Trophoblast cell (in vitro differentiated cells and primary cell): Measurements from ENCODE around the gene AATK.

Experiments used
- DNase-seq, 2 donors: peaks; one replicate each; pipeline ENCODE4 v3.0.0-alpha.2; 2016
- H2AFZ ChIP-seq: 2 replicates; pipeline ENCODE4 v1.6.1; 2013; ENCODE audit warnings: low read length, moderate library complexity, mild to moderate bottlenecking; ENCODE audit not compliant: insufficient read depth, poor library complexity
- H2AK5ac ChIP-seq: 2 replicates; pipeline ENCODE4 v1.6.1; 2013; ENCODE audit warnings: mild to moderate bottlenecking, low read length
- H2BK120ac ChIP-seq: 2 replicates; pipeline ENCODE4 v1.6.1; 2013; ENCODE audit warnings: low read length, mild to moderate bottlenecking, moderate library complexity; ENCODE audit not compliant: insufficient read depth, poor library complexity
- H2BK12ac ChIP-seq: 2 replicates; pipeline ENCODE4 v1.6.1; 2013; ENCODE audit warnings: mild to moderate bottlenecking, low read length, moderate library complexity
- H2BK5ac ChIP-seq: 2 replicates; pipeline ENCODE4 v1.6.1; 2013; ENCODE audit warnings: low read length, low read depth, moderate library complexity, mild to moderate bottlenecking; ENCODE audit not compliant: poor library complexity
- H3K14ac ChIP-seq: 2 replicates; pipeline ENCODE4 v1.6.1; 2013; ENCODE audit warnings: mild to moderate bottlenecking, low read length
- H3K18ac ChIP-seq: 2 replicates; pipeline ENCODE4 v1.6.1; 2013; ENCODE audit warnings: mild to moderate bottlenecking, low read length
- H3K23ac ChIP-seq: 2 replicates; pipeline ENCODE4 v1.6.1; 2013; ENCODE audit warnings: low read length
- H3K27ac ChIP-seq: 2 replicates; pipeline ENCODE4 v1.5.1; 2013; ENCODE audit warnings: low read depth, mild to moderate bottlenecking, inconsistent platforms, low read length, moderate library complexity
- H3K27me3 ChIP-seq: 2 replicates; pipeline ENCODE4 v1.6.1; 2013; ENCODE audit warnings: inconsistent platforms, mild to moderate bottlenecking, low read length, moderate library complexity; ENCODE audit not compliant: insufficient read depth
- H3K36me3 ChIP-seq, 2 experiments: 1 replicate in 1 of 2; 2 replicates in 1 of 2; pipeline ENCODE4 v1.6.1; 2013; ENCODE audit warnings: low read length in 2 of 2, mild to moderate bottlenecking in 2 of 2, moderate library complexity in 1 of 2; ENCODE audit not compliant: insufficient read depth in 2 of 2, control insufficient read depth in 1 of 2
- H3K4ac ChIP-seq: 2 replicates; pipeline ENCODE4 v1.6.1; 2013; ENCODE audit warnings: low read depth, mild to moderate bottlenecking, low read length, moderate library complexity
- H3K4me1 ChIP-seq, 2 experiments: 1 replicate in 1 of 2; 2 replicates in 1 of 2; pipeline ENCODE4 v1.6.1; 2013; ENCODE audit warnings: low read length in 2 of 2, mild to moderate bottlenecking in 2 of 2, moderate library complexity in 1 of 2; ENCODE audit not compliant: insufficient read depth in 2 of 2, control insufficient read depth in 1 of 2
- H3K4me2 ChIP-seq: 2 replicates; pipeline ENCODE4 v1.6.1; 2013; ENCODE audit warnings: inconsistent platforms, mild to moderate bottlenecking, low read length, moderate library complexity
- H3K4me3 ChIP-seq: 2 replicates; pipeline ENCODE4 v1.5.1; 2013; ENCODE audit warnings: mild to moderate bottlenecking, low read depth, low read length, inconsistent platforms
- H3K79me1 ChIP-seq: one replicate; pipeline ENCODE4 v1.6.1; 2013; ENCODE audit warnings: low read length
- H3K79me2 ChIP-seq: 2 replicates; pipeline ENCODE4 v1.6.1; 2013; ENCODE audit warnings: low read length, mild to moderate bottlenecking; ENCODE audit not compliant: control insufficient read depth, insufficient read depth, poor library complexity
- H3K9ac ChIP-seq: 2 replicates; pipeline ENCODE4 v1.6.1; 2013; ENCODE audit warnings: mild to moderate bottlenecking, low read length
- H3K9me3 ChIP-seq: 2 replicates; pipeline ENCODE4 v1.6.1; 2013; ENCODE audit warnings: low read depth, mild to moderate bottlenecking, control low read depth, inconsistent platforms, low read length; ENCODE audit not compliant: insufficient read depth
- H4K12ac ChIP-seq: 2 replicates; pipeline ENCODE4 v1.6.1; 2013; ENCODE audit warnings: low read depth, mild to moderate bottlenecking, low read length, moderate library complexity
- H4K8ac ChIP-seq: 2 replicates; pipeline ENCODE4 v1.6.1; 2013; ENCODE audit warnings: low read depth, mild to moderate bottlenecking, low read length, moderate library complexity
- H4K91ac ChIP-seq: one replicate; pipeline ENCODE4 v1.6.1; 2013; ENCODE audit warnings: low read depth, mild to moderate bottlenecking, low read length, moderate library complexity
- WGBS: extraction: QIAGEN DNeasy Blood & Tissue Kit; methylation state at CpG from one replicate; pipeline ENCODE4 v1.1.7; 2013; ENCODE audit warnings: missing lambda C conversion rate; ENCODE audit not compliant: insufficient read length, insufficient coverage; ENCODE audit errors: extremely low coverage; 5-methylcytosine and 5-hydroxymethylcytosine counted together

Gene AATK

DNA sequence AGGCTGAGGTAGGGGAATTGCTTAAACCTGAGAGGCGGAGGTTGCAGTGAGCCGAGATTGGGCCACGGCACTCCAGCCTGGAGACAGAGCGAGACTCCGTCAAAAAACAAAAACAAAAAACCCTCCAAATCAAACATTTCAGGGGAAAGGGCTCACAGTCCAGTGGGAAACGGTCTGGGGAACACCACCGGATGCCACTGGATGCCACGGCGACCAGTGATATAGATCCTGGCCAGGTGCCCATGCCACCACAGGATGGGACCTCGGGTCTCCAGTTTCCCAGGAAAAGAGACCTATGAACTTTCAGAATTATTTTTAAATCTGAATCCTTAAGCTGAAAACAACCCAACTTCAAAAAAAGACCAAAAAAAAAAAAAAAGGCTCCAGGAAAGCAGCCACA, 44.4 kb upstream of the AATK start:
- Histone ChIP-seq H2BK120ac (no peak overlapping the region), H3K4me3 (no peak overlapping the region), H3K9ac (no peak overlapping the region), H3K4me1 (no peaks in the 10 kb centered on the region), H3K27ac (no peak overlapping the region), H4K12ac (no peak overlapping the region), H3K36me3 (peaks cover 5 to 12% of the 10 kb centered on the region in 2 experiments), H2AFZ (no peak overlapping the region), H3K27me3 (no peaks in the 10 kb centered on the region), H4K8ac (no peak overlapping the region), H3K79me2 (no peaks in the 10 kb centered on the region), H3K79me1 (no peaks in the 10 kb centered on the region), H4K91ac (no peak overlapping the region), H3K4ac (no peak overlapping the region), H3K18ac (no peak overlapping the region), H3K23ac (no peak overlapping the region), H2BK5ac (no peak overlapping the region), H2BK12ac (no peak overlapping the region), H3K14ac (no peak overlapping the region), H3K4me2 (no peak overlapping the region), H3K9me3 (peaks cover 4% of the 10 kb centered on the region), H2AK5ac (no peak overlapping the region)
- no CpG with 5 or more reads among the region's 10 CpGs for WGBS
- no peak for DNase-seq

DNA sequence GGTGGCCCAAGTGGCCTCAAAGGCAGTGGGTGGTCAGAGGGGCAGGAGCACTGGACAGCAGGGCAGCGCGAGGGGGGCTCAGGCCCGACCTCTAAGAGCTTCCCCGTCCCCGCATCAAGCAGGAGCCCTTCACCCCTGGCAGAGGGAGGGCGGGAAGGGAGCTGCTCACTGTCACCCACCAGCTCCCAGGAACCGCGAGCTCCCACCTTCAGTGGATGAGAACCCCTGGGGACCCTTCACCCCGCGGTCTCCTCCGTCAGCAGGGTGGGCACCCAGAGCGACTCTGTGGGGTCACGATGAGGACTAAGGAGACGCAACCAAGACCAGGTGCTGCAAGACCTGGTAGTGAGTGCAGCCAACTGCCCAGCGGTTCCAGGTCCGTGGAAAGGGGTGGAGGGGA, 43.1 kb upstream of the AATK start:
- Histone ChIP-seq H3K4ac (no peak overlapping the region), H2AFZ (no peak overlapping the region), H3K9ac (no peak overlapping the region), H3K79me2 (no peaks in the 10 kb centered on the region), H3K4me3 (no peak overlapping the region), H3K4me1 (no peaks in the 10 kb centered on the region), H3K18ac (no peak overlapping the region), H2BK5ac (no peak overlapping the region), H4K91ac (no peak overlapping the region), H3K4me2 (no peak overlapping the region), H3K27me3 (no peaks in the 10 kb centered on the region), H3K36me3 (peaks cover 5 to 12% of the 10 kb centered on the region in 2 experiments), H2BK120ac (no peak overlapping the region), H3K79me1 (no peaks in the 10 kb centered on the region), H4K8ac (no peak overlapping the region), H3K23ac (no peak overlapping the region), H2BK12ac (no peak overlapping the region), H3K14ac (no peak overlapping the region), H4K12ac (no peak overlapping the region), H3K27ac (no peak overlapping the region), H2AK5ac (no peak overlapping the region), H3K9me3 (peaks cover 4% of the 10 kb centered on the region)
- no CpG with 5 or more reads among the region's 16 CpGs for WGBS
- DNase-seq: no peak

DNA sequence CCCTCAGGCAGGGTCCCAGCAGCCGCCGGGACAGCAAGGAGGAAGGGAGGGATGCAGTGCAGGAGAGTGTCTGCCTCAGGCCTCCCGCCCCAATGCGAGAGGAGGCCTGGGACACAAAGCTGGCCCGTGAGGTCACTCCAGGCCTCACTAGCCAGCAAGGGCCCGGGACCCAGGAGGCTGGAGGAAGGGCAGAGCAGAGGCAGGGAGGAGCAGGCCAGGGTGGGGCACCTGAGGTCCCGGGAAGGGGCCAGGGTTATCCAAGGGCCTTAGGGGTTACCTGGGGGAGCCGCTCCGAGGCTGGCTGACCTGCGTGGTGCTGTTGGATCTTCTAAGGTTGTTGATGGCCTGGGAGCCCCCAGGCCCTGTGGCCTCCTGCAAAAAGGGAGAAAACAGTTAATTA, 42.6 kb upstream of the AATK start:
- Histone ChIP-seq H2AK5ac (no peak overlapping the region), H3K36me3 (peaks cover 5 to 12% of the 10 kb centered on the region in 2 experiments), H2AFZ (no peak overlapping the region), H3K79me2 (no peaks in the 10 kb centered on the region), H4K8ac (no peak overlapping the region), H3K9ac (no peak overlapping the region), H3K4me1 (no peaks in the 10 kb centered on the region), H3K14ac (no peak overlapping the region), H3K9me3 (peaks cover 4% of the 10 kb centered on the region), H2BK120ac (no peak overlapping the region), H3K23ac (no peak overlapping the region), H2BK5ac (no peak overlapping the region), H4K91ac (no peak overlapping the region), H3K79me1 (no peaks in the 10 kb centered on the region), H3K4ac (no peak overlapping the region), H4K12ac (no peak overlapping the region), H3K27ac (no peak overlapping the region), H3K27me3 (no peaks in the 10 kb centered on the region), H3K18ac (no peak overlapping the region), H3K4me2 (no peak overlapping the region), H3K4me3 (no peak overlapping the region), H2BK12ac (no peak overlapping the region)
- no peak for DNase-seq
- WGBS: no CpG with 5 or more reads among the region's 10 CpGs

DNA sequence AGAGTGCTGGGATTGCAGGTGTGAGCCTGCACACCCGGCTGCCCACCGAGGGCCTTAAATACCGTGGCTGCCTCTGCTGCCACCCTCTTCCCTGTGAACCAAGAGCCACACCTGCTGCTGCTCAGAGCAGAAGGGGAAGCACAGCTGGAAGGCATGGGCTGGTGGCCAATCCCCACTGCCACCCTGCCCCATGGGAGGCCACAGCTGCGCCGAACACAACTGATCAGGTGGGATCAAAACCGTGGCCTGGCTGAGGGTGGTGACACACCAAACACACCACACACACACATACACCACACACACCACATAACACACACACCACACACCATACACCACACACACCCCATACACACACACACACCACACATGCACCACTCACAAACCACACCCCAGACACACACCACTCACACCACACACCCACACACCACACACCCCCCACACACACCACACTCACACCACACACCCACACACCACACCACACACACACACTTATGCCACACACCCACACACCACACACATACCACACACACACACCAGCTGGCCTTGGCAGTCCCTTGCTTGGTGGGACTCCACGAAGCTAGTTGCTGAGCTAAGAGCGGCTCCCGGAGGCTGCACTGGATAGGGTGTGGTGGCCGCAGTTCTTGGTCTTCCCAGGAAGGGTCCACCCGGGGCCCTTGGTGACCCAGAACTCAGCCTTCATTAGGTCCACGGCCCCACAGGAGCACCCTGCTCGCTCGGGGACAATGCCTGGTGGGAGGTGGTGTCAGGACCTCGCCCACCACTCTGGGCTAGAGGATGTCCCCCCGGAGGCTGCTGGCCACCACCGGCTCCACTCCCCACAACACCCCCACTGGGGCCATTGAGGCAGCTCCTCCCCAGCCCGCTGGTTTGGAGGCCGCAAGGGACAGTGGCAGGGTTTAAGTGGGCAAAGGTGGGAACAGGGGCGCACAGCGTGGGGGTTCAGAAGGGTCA, 41.9 kb upstream of the AATK start:
- Histone ChIP-seq H3K36me3 (peaks cover 8 to 16% of the 10 kb centered on the region in 2 experiments), H3K14ac (no peak overlapping the region), H3K79me1 (no peaks in the 10 kb centered on the region), H3K9ac (no peak overlapping the region), H4K12ac (no peak overlapping the region), H3K18ac (no peak overlapping the region), H3K4ac (no peak overlapping the region), H4K91ac (no peak overlapping the region), H3K79me2 (no peaks in the 10 kb centered on the region), H3K23ac (no peak overlapping the region), H2BK5ac (no peak overlapping the region), H3K9me3 (peaks cover 4% of the 10 kb centered on the region), H3K27me3 (no peaks in the 10 kb centered on the region), H2AK5ac (no peak overlapping the region), H4K8ac (no peak overlapping the region), H2BK12ac (no peak overlapping the region), H3K4me3 (peak overlapping the region; percentile 29), H2BK120ac (no peak overlapping the region), H3K4me1 (no peaks in the 10 kb centered on the region), H3K4me2 (no peak overlapping the region), H2AFZ (no peak overlapping the region), H3K27ac (no peak overlapping the region)
- no CpG with 5 or more reads among the region's 21 CpGs for WGBS
- DNase-seq: no peak
